NCI-H460 (cell line): ENCODE data around the gene FAM184B. TPM values are rescaled to one million over a fixed set of nuclear protein-coding genes. Genes with fewer than 3 reads are reported as not detected.

Experiments
- DNase-seq: peaks from one replicate; pipeline ENCODE4 v3.0.0-alpha.2; 2016; ENCODE audit warnings: low read depth; ENCODE audit errors: extremely low read depth
- total RNA-seq: library from RNA; depleted of rRNA; stranded (reverse); fragments of >200 nt; shearing (Covaris generic); gene quantifications from 2 replicates; pipeline ENCODE4 v1.2.3, GENCODE V29; 2014

FAM184B gene
- total RNA-seq, 1 experiment from 2014 or later = 0.02 TPM

GRCh38 chr4:17778431-17778830 is 3.0 kb downstream of the FAM184B start:
- no peak for DNase-seq

GRCh38 chr4:17773135-17773698 is 8.2 kb downstream of the FAM184B start:
- DNase-seq = no peak

- no peak for DNase-seq
Measured at GRCh38 chr4:17771284-17771908, 10.0 kb downstream of the FAM184B start.

- DNase-seq = no peak
Measured at GRCh38 chr4:17770845-17771244, 10.6 kb downstream of the FAM184B start.

GRCh38 chr4:17769406-17770174 is 11.8 kb downstream of the FAM184B start:
- no peak for DNase-seq

GRCh38 chr4:17766826-17767458 is 14.5 kb downstream of the FAM184B start:
- DNase-seq = no peak

GRCh38 chr4:17765514-17766286 is 15.7 kb downstream of the FAM184B start:
- no peak for DNase-seq

GRCh38 chr4:17763931-17764330 is 17.5 kb downstream of the FAM184B start:
- no peak for DNase-seq

GRCh38 chr4:17763416-17763815 is 18.0 kb downstream of the FAM184B start:
- DNase-seq = no peak

- DNase-seq = no peak
Measured at GRCh38 chr4:17762726-17763125, 18.7 kb downstream of the FAM184B start.

- no peak for DNase-seq
Measured at GRCh38 chr4:17761062-17761461, 20.4 kb downstream of the FAM184B start.

GRCh38 chr4:17760626-17761025 is 20.8 kb downstream of the FAM184B start:
- no peak for DNase-seq

- no peak for DNase-seq
Measured at GRCh38 chr4:17758485-17758884, 22.9 kb downstream of the FAM184B start.

GRCh38 chr4:17757621-17758020 is 23.8 kb downstream of the FAM184B start:
- DNase-seq = no peak

GRCh38 chr4:17753646-17754045 is 27.8 kb downstream of the FAM184B start:
- no peak for DNase-seq

- no peak for DNase-seq
Measured at GRCh38 chr4:17740702-17741101, 40.7 kb downstream of the FAM184B start.

- DNase-seq = no peak
Measured at GRCh38 chr4:17736484-17736883, 44.9 kb downstream of the FAM184B start.

- no peak for DNase-seq
Measured at GRCh38 chr4:17726911-17727310, 54.5 kb downstream of the FAM184B start.

GRCh38 chr4:17723648-17724047 is 57.8 kb downstream of the FAM184B start:
- no peak for DNase-seq

- DNase-seq = no peak
Measured at GRCh38 chr4:17722356-17722700, 59.1 kb downstream of the FAM184B start.
